HFF-Myc (cell line): ENCODE measurements around the gene RGS12.
A peak's percentile ranks its signal among the peaks of the same experiment; 100 is the strongest.

Experiments
- DNase-seq: peaks from one replicate; pipeline ENCODE4 v3.0.0-alpha.2; 2011; ENCODE audit warnings: low read depth; ENCODE audit errors: extremely low read depth
- H3K4me3 ChIP-seq: replicated peaks from 2 replicates; pipeline ENCODE4 v1.5.1; 2011; ENCODE audit warnings: low read depth, mild to moderate bottlenecking, control low read depth, low read length
- TF ChIP-seq, protein P1 (sequence below): IDR thresholded peaks from 2 replicates; pipeline ENCODE4 v1.5.1; 2012; ENCODE audit warnings: mild to moderate bottlenecking, low read depth, low read length, control low read depth; ENCODE audit errors: missing control alignments

RGS12 gene

GRCh38 chr4:3314706-3315260 lies 22.0 kb downstream of the RGS12 start:
- H3K4me3 ChIP-seq: no peak overlapping the region
- DNase-seq: no peak
- TF ChIP-seq, protein P1, sequence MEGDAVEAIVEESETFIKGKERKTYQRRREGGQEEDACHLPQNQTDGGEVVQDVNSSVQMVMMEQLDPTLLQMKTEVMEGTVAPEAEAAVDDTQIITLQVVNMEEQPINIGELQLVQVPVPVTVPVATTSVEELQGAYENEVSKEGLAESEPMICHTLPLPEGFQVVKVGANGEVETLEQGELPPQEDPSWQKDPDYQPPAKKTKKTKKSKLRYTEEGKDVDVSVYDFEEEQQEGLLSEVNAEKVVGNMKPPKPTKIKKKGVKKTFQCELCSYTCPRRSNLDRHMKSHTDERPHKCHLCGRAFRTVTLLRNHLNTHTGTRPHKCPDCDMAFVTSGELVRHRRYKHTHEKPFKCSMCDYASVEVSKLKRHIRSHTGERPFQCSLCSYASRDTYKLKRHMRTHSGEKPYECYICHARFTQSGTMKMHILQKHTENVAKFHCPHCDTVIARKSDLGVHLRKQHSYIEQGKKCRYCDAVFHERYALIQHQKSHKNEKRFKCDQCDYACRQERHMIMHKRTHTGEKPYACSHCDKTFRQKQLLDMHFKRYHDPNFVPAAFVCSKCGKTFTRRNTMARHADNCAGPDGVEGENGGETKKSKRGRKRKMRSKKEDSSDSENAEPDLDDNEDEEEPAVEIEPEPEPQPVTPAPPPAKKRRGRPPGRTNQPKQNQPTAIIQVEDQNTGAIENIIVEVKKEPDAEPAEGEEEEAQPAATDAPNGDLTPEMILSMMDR: no peak

- DNase-seq: no peak
- no peak overlapping the region for H3K4me3 ChIP-seq
- TF ChIP-seq, protein P1: no peak
Measured at GRCh38 chr4:3315566-3315965, 22.7 kb downstream of the RGS12 start.

DNA sequence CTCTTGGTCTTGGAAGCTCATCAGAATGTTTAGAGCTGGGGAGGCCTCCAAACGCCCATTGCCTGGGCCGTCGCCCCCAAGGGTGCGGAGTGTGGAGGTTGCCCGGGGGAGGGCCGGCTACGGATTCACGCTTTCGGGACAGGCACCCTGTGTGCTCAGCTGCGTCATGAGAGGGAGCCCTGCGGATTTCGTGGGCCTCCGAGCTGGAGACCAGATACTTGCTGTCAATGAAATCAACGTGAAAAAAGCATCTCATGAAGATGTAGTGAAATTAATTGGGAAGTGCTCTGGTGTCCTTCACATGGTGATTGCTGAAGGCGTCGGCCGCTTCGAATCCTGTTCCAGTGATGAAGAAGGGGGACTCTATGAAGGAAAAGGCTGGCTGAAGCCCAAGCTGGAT lies 23.3 kb downstream of the RGS12 start:
- TF ChIP-seq, protein P1: no peak
- DNase-seq: no peak

GRCh38 chr4:3317011-3317655 lies 24.3 kb downstream of the RGS12 start:
- no peak for DNase-seq
- no peak overlapping the region for H3K4me3 ChIP-seq
- TF ChIP-seq, protein P1: no peak

More for the DNA sequence above, 23.3 kb downstream of the RGS12 start:
- H3K4me3 ChIP-seq: no peak overlapping the region

GRCh38 chr4:3317656-3318211 lies 24.9 kb downstream of the RGS12 start:
- TF ChIP-seq, protein P1: no peak
- no peak overlapping the region for H3K4me3 ChIP-seq
- no peak for DNase-seq

DNA sequence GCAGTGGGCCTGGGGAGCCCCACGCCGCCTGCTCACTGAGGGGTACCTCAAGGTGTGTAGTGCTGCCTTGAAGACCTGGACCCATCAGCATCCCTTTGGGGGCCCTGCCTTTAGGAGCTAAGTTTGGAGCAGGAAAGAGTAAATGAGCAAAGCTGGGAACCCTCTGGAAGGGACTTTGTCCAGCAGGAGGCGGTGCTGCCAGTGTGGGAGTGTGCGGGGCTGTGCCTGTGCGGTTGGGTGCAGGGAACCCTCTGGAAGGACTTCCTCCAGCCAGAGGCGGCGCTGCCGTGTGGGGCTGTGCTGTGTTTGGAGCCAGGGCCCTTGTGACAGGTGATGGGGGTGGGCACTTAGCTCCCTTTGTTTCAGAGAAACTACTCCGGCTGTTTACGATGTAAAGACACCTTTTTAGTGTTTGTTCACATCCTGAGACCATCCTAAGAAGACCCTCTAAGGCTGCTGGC lies 25.8 kb downstream of the RGS12 start:
- no peak overlapping the region for H3K4me3 ChIP-seq
- no peak for DNase-seq
- TF ChIP-seq, protein P1: peak; percentile 9
